H9 (cell line): ENCODE data around the gene EPHA2. TPM values are rescaled to one million over a fixed set of nuclear protein-coding genes. Genes with fewer than 3 reads are reported as not detected.

Experiments
- DNase-seq: peaks from one replicate; pipeline ENCODE4 v3.0.0-alpha.2; 2017
- H2AFZ ChIP-seq: one replicate; pipeline ENCODE4 v1.6.1; 2013; ENCODE audit warnings: mild to moderate bottlenecking, low read length, control low read depth, moderate library complexity
- H2AK5ac ChIP-seq: 2 replicates; pipeline ENCODE4 v1.6.1; 2013; ENCODE audit warnings: low read length, control low read depth, mixed read lengths; ENCODE audit not compliant: insufficient read length
- H2BK120ac ChIP-seq: one replicate; pipeline ENCODE4 v1.6.1; 2013; ENCODE audit warnings: low read depth, mild to moderate bottlenecking, low read length, control low read depth, inconsistent platforms; ENCODE audit not compliant: poor library complexity, severe bottlenecking
- H2BK12ac ChIP-seq: 2 replicates; pipeline ENCODE4 v1.6.1; 2013; ENCODE audit warnings: low read length, control low read depth, mixed read lengths, low read depth; ENCODE audit not compliant: insufficient read length
- H2BK15ac ChIP-seq: 2 replicates; pipeline ENCODE4 v1.6.1; 2013; ENCODE audit warnings: low read depth, low read length, control low read depth
- H2BK20ac ChIP-seq: one replicate; pipeline ENCODE4 v1.6.1; 2013; ENCODE audit warnings: low read depth, mild to moderate bottlenecking, low read length, control low read depth, inconsistent platforms; ENCODE audit not compliant: poor library complexity, severe bottlenecking
- H2BK5ac ChIP-seq: 2 replicates; pipeline ENCODE4 v1.6.1; 2013; ENCODE audit warnings: low read length, control low read depth, mixed read lengths; ENCODE audit not compliant: insufficient read length
- H3K14ac ChIP-seq: 2 replicates; pipeline ENCODE4 v1.6.1; 2013; ENCODE audit warnings: low read length, control low read depth; ENCODE audit not compliant: insufficient read depth
- H3K18ac ChIP-seq: 2 replicates; pipeline ENCODE4 v1.6.1; 2013; ENCODE audit warnings: low read depth, mild to moderate bottlenecking, mixed read lengths, low read length, control low read depth; ENCODE audit not compliant: insufficient read length
- H3K23ac ChIP-seq: 2 replicates; pipeline ENCODE4 v1.6.1; 2013; ENCODE audit warnings: low read length, control low read depth, mixed read lengths, low read depth; ENCODE audit not compliant: insufficient read length
- H3K23me2 ChIP-seq: 2 replicates; pipeline ENCODE4 v1.6.1; 2013; ENCODE audit warnings: low read depth, mild to moderate bottlenecking, mixed read lengths, low read length, control low read depth; ENCODE audit not compliant: insufficient read length, poor library complexity, severe bottlenecking
- H3K27ac ChIP-seq: 2 replicates; pipeline ENCODE4 v1.5.1; 2013; ENCODE audit warnings: low read length, control low read depth, mixed read lengths, low read depth; ENCODE audit not compliant: insufficient read length
- H3K27me3 ChIP-seq: 2 replicates; pipeline ENCODE4 v1.6.1; 2013; ENCODE audit warnings: low read length, control low read depth, inconsistent platforms; ENCODE audit not compliant: insufficient read depth
- H3K4ac ChIP-seq: 2 replicates; pipeline ENCODE4 v1.6.1; 2013; ENCODE audit warnings: low read depth, mild to moderate bottlenecking, control low read depth, inconsistent platforms, low read length, moderate library complexity
- H3K4me1 ChIP-seq: 2 replicates; pipeline ENCODE4 v1.6.1; 2013; ENCODE audit warnings: low read length, control low read depth, inconsistent platforms; ENCODE audit not compliant: insufficient read depth
- H3K4me2 ChIP-seq: 2 replicates; pipeline ENCODE4 v1.6.1; 2013; ENCODE audit warnings: low read length, control low read depth, mixed read lengths; ENCODE audit not compliant: insufficient read length, insufficient read depth
- H3K56ac ChIP-seq: 2 replicates; pipeline ENCODE4 v1.6.1; 2013; ENCODE audit warnings: low read depth, mild to moderate bottlenecking, mixed read lengths, low read length, control low read depth; ENCODE audit not compliant: insufficient read length
- H3K79me1 ChIP-seq: 2 replicates; pipeline ENCODE4 v1.6.1; 2013; ENCODE audit warnings: low read depth, mild to moderate bottlenecking, moderate library complexity, low read length, control low read depth, inconsistent platforms; ENCODE audit not compliant: insufficient read depth, poor library complexity, severe bottlenecking
- H3K79me2 ChIP-seq: 2 replicates; pipeline ENCODE4 v1.6.1; 2013; ENCODE audit warnings: low read length, control low read depth, inconsistent platforms; ENCODE audit not compliant: insufficient read depth
- H3K9ac ChIP-seq: 2 replicates; pipeline ENCODE4 v1.6.1; 2013; ENCODE audit warnings: low read length, control low read depth, mixed read lengths; ENCODE audit not compliant: insufficient read length; ENCODE audit errors: extremely low read depth
- H3K9me3 ChIP-seq: one replicate; pipeline ENCODE4 v1.6.1; 2013; ENCODE audit warnings: low read depth, low read length, inconsistent platforms; ENCODE audit not compliant: control insufficient read depth
- H3T11ph ChIP-seq: one replicate; pipeline ENCODE4 v1.6.1; 2013; ENCODE audit warnings: mild to moderate bottlenecking, low read length, control low read depth, inconsistent platforms
- H4K20me1 ChIP-seq: one replicate; pipeline ENCODE4 v1.6.1; 2013; ENCODE audit not compliant: control insufficient read depth, insufficient read length, insufficient read depth
- H4K5ac ChIP-seq: 2 replicates; pipeline ENCODE4 v1.6.1; 2013; ENCODE audit warnings: low read depth, mild to moderate bottlenecking, mixed read lengths, low read length, control low read depth; ENCODE audit not compliant: insufficient read length
- H4K8ac ChIP-seq: replicated peaks from 2 replicates; pipeline ENCODE4 v1.6.1; 2013; ENCODE audit warnings: low read length, control low read depth, mixed read lengths, low read depth; ENCODE audit not compliant: insufficient read length
- H4K91ac ChIP-seq: 2 replicates; pipeline ENCODE4 v1.6.1; 2013; ENCODE audit warnings: low read depth, mild to moderate bottlenecking, moderate library complexity, mixed read lengths, low read length, control low read depth; ENCODE audit not compliant: insufficient read length
- H3K27ac Mint-ChIP-seq, 3 experiments: 2 replicates in 2 of 3; 3 replicates in 1 of 3; pipeline ENCODE4 v1.8.0; 2020 to 2021; ENCODE audit warnings: mixed read lengths in 3 of 3, mild to moderate bottlenecking in 1 of 3, moderate library complexity in 1 of 3
- H3K27me3 Mint-ChIP-seq: 2 replicates; pipeline ENCODE4 v1.8.0; 2021; ENCODE audit warnings: low read depth, mild to moderate bottlenecking, moderate library complexity, mixed read lengths
- H3K36me3 Mint-ChIP-seq, 3 experiments: 2 replicates in 2 of 3; 3 replicates in 1 of 3; pipeline ENCODE4 v1.8.0; 2020 to 2021; ENCODE audit warnings: low read depth in 3 of 3, mixed read lengths in 3 of 3; ENCODE audit not compliant: insufficient read depth in 1 of 3
- H3K4me1 Mint-ChIP-seq, 2 experiments: 2 replicates each; pipeline ENCODE4 v1.8.0; 2020; ENCODE audit warnings: mixed read lengths in 2 of 2
- H3K4me3 Mint-ChIP-seq, 2 experiments: 2 replicates in 1 of 2; 3 replicates in 1 of 2; pipeline ENCODE4 v1.8.0; 2020 to 2021; ENCODE audit warnings: mild to moderate bottlenecking in 2 of 2, mixed read lengths in 2 of 2, moderate library complexity in 1 of 2
- H3K9me3 Mint-ChIP-seq, 2 experiments: 2 replicates in 1 of 2; 3 replicates in 1 of 2; pipeline ENCODE4 v1.8.0; 2020; ENCODE audit warnings: mild to moderate bottlenecking in 2 of 2, mixed read lengths in 2 of 2, moderate library complexity in 1 of 2
- CTCF ChIP-seq: fragments of 200-600 bp; sonication (generic); conservative IDR thresholded peaks from 3 replicates; pipeline ENCODE4 v1.8.0; 2021; ENCODE audit warnings: antibody characterized with exemption, mild to moderate bottlenecking
- WGBS: extraction: QIAGEN DNeasy Blood & Tissue Kit; methylation state at CpG from one replicate; pipeline ENCODE4 v1.1.7; 2013; ENCODE audit warnings: missing lambda C conversion rate, low lambda C conversion rate, mixed read lengths; ENCODE audit not compliant: insufficient read length; ENCODE audit errors: extremely low coverage; 5-methylcytosine and 5-hydroxymethylcytosine counted together
- total RNA-seq: library from RNA; stranded (reverse); gene quantifications from 2 replicates; pipeline ENCODE4 v1.2.1, GENCODE V29; 2021

The EPHA2 gene
- total RNA-seq, 1 experiment from 2014 or later, result 33.1 TPM

- Histone ChIP-seq H2BK15ac (no peak overlapping the region), H4K20me1 (no peaks in the 10 kb centered on the region), H2AK5ac (no peak overlapping the region), H3K4ac (no peak overlapping the region), H2BK120ac (no peak overlapping the region), H2BK5ac (no peak overlapping the region), H3K9ac (no peak overlapping the region), H3T11ph (no peak overlapping the region), H3K79me2 (peaks cover 35% of the 10 kb centered on the region; the same call in 1 of the 2 replicates), H3K27ac (no peak overlapping the region), H4K5ac (no peak overlapping the region), H3K27me3 (no peaks in the 10 kb centered on the region), H2AFZ (no peak overlapping the region), H4K91ac (no peak overlapping the region), H3K14ac (no peak overlapping the region), H2BK12ac (no peak overlapping the region), H3K79me1 (peaks cover under 1% of the 10 kb centered on the region), H3K23ac (no peak overlapping the region), H4K8ac (no peak overlapping the region), H2BK20ac (no peak overlapping the region), H3K56ac (no peak overlapping the region), H3K18ac (no peak overlapping the region), H3K4me2 (no peak overlapping the region), H3K4me1 (peaks cover 14% of the 10 kb centered on the region; the same call in 1 of the 2 replicates), H3K9me3 (no peaks in the 10 kb centered on the region), H3K23me2 (peaks cover 9% of the 10 kb centered on the region)
- Mint-ChIP-seq H3K27ac (no peak overlapping the region), H3K9me3 (no peaks in the 10 kb centered on the region), H3K27me3 (peaks cover 1% of the 10 kb centered on the region; the same call in 1 of the 2 replicates), H3K4me3 (no peak overlapping the region), H3K4me1 (peaks cover 60 to 61% of the 10 kb centered on the region in 2 experiments), H3K36me3 (peaks cover 21 to 46% (median 22%) of the 10 kb centered on the region in 3 experiments; a peak in 6 of 7 replicates)
- no peak for DNase-seq
- no CpG with 5 or more reads among the region's 12 CpGs for WGBS
- no peak for TF ChIP-seq CTCF
Measured at GRCh38 chr1:16149702-16150488, 6.0 kb downstream of the EPHA2 start.
